ENCODE results near the gene NAXD. TPM values are rescaled to one million over a fixed set of nuclear protein-coding genes. Genes with fewer than 3 reads are reported as not detected.
A peak's percentile ranks its signal among the peaks of the same experiment; 100 is the strongest.

The NAXD gene
- total RNA-seq, 1 donor from 2014 or later = 41.2 TPM

DNA sequence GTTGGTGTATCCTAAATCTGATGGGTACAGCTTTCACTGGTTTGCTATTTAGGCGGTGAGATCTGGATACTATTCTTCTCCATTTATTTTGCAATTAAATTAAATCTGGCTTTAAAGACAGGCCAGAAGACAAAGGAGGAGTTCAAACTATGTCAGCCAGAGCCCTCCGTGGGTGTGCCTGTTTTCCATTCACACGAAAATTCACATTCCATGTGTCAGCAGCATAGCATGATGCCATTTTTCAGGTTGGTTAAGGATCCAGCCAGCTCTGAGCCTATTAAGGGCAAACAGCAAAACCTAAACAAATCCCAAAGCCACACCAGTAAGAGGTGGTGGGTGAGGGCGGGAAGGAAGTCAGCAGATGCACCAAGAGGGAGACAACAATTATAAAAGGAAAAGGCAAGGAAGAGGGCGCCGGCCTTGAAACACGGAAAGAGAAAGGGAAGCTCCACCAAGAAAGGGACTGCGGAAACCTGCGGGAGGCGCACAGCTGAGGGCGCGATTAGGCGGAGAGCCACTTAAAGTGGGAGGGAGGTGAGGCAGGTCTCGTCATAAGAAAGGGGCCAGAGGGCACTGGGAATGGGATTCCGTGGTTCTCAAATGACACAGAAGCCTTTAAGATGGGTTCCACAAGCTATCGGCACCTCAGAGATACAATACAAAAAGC, 47.6 kb downstream of the NAXD start:
- H3K9me3 Mint-ChIP-seq (ENCODE audit: unreplicated experiment) = peaks cover 2% of the 10 kb centered on the region
- peaks cover 5% of the 10 kb centered on the region for H3K27me3 Mint-ChIP-seq (ENCODE audit: unreplicated experiment)
- TF ChIP-seq, protein P1, sequence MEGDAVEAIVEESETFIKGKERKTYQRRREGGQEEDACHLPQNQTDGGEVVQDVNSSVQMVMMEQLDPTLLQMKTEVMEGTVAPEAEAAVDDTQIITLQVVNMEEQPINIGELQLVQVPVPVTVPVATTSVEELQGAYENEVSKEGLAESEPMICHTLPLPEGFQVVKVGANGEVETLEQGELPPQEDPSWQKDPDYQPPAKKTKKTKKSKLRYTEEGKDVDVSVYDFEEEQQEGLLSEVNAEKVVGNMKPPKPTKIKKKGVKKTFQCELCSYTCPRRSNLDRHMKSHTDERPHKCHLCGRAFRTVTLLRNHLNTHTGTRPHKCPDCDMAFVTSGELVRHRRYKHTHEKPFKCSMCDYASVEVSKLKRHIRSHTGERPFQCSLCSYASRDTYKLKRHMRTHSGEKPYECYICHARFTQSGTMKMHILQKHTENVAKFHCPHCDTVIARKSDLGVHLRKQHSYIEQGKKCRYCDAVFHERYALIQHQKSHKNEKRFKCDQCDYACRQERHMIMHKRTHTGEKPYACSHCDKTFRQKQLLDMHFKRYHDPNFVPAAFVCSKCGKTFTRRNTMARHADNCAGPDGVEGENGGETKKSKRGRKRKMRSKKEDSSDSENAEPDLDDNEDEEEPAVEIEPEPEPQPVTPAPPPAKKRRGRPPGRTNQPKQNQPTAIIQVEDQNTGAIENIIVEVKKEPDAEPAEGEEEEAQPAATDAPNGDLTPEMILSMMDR (IDR thresholded peaks at IDR 0.05; ENCODE audit: partially characterized antibody, unreplicated experiment) = no peak
- peaks cover 9% of the 10 kb centered on the region for H3K4me1 Mint-ChIP-seq (ENCODE audit: low read depth, unreplicated experiment)
- peaks cover 48% of the 10 kb centered on the region for H3K36me3 Mint-ChIP-seq (ENCODE audit: unreplicated experiment)
- H3K27ac Mint-ChIP-seq (ENCODE audit: unreplicated experiment) = peak overlapping the region; percentile 38
- H3K4me3 Mint-ChIP-seq (ENCODE audit: unreplicated experiment) = no peak overlapping the region
- no peak for DNase-seq

DNA sequence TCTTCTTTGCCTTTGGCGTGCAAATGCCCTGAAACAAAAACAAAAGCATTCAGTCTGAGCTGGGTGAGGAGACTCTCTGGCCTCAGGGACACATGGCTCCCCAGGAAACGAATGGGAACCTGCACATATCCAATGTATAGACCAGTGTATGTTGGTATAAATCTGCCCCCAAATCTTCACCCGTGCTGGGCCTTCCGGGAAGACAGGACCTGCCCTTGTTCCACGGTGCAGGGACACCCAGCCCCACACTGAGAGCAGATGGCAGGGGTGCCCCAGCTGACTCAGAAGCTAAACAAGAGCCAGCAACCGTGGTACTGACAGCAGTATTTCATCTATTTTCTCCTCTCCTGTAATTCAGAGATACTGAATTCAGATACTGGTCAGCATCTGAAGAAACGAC, 48.1 kb downstream of the NAXD start:
- no peak for DNase-seq
- TF ChIP-seq, protein P1 (IDR thresholded peaks at IDR 0.05; ENCODE audit: partially characterized antibody, unreplicated experiment) = no peak
- Mint-ChIP-seq H3K36me3 (ENCODE audit: unreplicated experiment) (peaks cover 44% of the 10 kb centered on the region), H3K4me3 (ENCODE audit: unreplicated experiment) (no peak overlapping the region), H3K9me3 (ENCODE audit: unreplicated experiment) (peaks cover 2% of the 10 kb centered on the region), H3K27ac (ENCODE audit: unreplicated experiment) (peak overlapping the region; percentile 28), H3K27me3 (ENCODE audit: unreplicated experiment) (peaks cover 5% of the 10 kb centered on the region), H3K4me1 (ENCODE audit: low read depth, unreplicated experiment) (peaks cover 9% of the 10 kb centered on the region)

DNA sequence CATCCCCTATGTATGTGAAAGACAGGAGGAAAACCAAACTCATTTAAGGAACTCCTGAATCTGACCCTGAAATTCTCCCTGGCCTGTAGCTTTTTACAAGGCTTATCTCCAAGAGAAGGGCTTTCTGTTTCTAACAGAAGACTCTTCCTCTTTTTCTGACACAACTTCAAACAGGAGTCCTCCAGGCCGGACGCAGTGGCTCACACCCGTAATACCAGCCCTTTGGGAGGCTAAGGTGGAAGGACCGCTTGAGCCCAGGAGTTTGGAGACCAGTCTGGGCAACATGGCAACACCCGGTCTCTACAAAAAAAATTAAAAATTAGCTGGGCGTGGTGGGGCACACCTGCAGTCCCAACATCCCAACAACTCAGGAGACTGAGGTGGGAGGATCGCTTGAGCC, 48.7 kb downstream of the NAXD start:
- no peak for DNase-seq
- no peak overlapping the region for H3K27ac Mint-ChIP-seq (ENCODE audit: unreplicated experiment)
- peaks cover 5% of the 10 kb centered on the region for H3K27me3 Mint-ChIP-seq (ENCODE audit: unreplicated experiment)
- H3K9me3 Mint-ChIP-seq (ENCODE audit: unreplicated experiment) = peaks cover 2% of the 10 kb centered on the region
- TF ChIP-seq, protein P1 (IDR thresholded peaks at IDR 0.05; ENCODE audit: partially characterized antibody, unreplicated experiment) = no peak
- peaks cover 47% of the 10 kb centered on the region for H3K36me3 Mint-ChIP-seq (ENCODE audit: unreplicated experiment)
- no peak overlapping the region for H3K4me3 Mint-ChIP-seq (ENCODE audit: unreplicated experiment)
- H3K4me1 Mint-ChIP-seq (ENCODE audit: low read depth, unreplicated experiment) = peaks cover 9% of the 10 kb centered on the region

DNA sequence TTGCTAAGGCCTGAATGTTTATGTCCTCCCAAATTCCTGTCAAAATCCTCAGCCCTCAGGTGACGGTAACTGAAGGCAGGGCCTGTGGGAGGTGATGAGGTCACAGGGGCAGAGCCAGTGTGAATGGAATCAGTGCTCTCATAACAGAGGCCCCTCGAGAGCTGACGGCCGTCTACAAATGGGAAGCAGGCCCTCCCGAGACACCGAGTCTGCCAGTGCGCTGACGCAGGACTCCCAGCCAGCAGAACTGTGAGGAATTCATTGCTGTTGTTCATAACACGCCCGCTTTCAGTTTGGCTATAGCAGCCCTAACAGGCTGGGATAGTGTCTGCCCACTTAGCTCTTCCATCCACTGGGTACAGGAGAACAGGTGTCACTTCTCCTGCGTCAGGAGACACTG, 49.3 kb downstream of the NAXD start:
- Mint-ChIP-seq H3K36me3 (ENCODE audit: unreplicated experiment) (peaks cover 47% of the 10 kb centered on the region), H3K4me3 (ENCODE audit: unreplicated experiment) (no peak overlapping the region), H3K27ac (ENCODE audit: unreplicated experiment) (peak overlapping the region; percentile 60), H3K27me3 (ENCODE audit: unreplicated experiment) (peaks cover 8% of the 10 kb centered on the region), H3K4me1 (ENCODE audit: low read depth, unreplicated experiment) (peaks cover 9% of the 10 kb centered on the region), H3K9me3 (ENCODE audit: unreplicated experiment) (peaks cover 2% of the 10 kb centered on the region)
- peak; percentile 63 for DNase-seq
- TF ChIP-seq, protein P1 (IDR thresholded peaks at IDR 0.05; ENCODE audit: partially characterized antibody, unreplicated experiment) = no peak

DNA sequence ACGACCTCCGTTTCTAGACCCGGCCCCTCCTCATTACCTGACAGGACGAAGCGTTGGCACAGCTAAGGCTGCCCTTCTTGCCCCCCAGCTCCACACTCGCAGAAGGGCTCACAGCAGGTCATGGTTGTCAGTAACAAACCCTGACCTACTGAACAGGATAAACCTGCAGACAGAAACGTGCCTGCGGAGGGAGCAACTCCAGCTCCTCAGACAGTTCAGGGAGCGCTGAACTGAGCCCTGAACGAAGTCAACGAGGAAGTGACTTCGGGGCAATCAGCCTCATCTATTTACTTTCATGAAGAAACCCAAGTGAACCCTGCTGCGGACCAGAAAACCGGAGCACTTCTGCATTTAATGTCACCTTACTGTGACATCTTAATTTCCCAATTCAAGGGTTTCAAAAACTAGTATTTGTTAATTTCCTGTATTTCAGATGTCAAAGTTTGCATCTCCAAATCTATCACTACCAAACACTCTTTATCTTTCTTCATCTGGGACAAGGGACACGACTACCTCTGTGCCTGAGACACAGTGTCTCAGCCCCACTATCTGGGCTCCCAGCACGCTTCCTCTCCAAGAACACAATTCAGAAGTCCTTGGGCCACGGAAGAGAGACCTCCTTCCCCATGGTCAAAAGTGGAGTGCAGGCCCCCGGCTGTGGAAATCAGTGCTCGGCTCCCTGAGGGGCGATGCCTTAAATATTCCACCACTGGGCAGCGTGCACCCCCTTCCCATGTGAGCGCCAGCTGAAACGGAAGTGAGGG, 50.3 kb downstream of the NAXD start:
- peaks cover 8% of the 10 kb centered on the region for H3K27me3 Mint-ChIP-seq (ENCODE audit: unreplicated experiment)

More for the DNA sequence above, 50.3 kb downstream of the NAXD start:
- Mint-ChIP-seq H3K27ac (ENCODE audit: unreplicated experiment) (peak overlapping the region; percentile 60), H3K36me3 (ENCODE audit: unreplicated experiment) (peaks cover 43% of the 10 kb centered on the region), H3K9me3 (ENCODE audit: unreplicated experiment) (peaks cover 2% of the 10 kb centered on the region), H3K4me3 (ENCODE audit: unreplicated experiment) (no peak overlapping the region), H3K4me1 (ENCODE audit: low read depth, unreplicated experiment) (peaks cover 9% of the 10 kb centered on the region)
- TF ChIP-seq, protein P1 (IDR thresholded peaks at IDR 0.05; ENCODE audit: partially characterized antibody, unreplicated experiment) = no peak
- no peak for DNase-seq
